Measurements from ENCODE around the gene PDPK1. TPM values are rescaled to one million over a fixed set of nuclear protein-coding genes. Genes with fewer than 3 reads are reported as not detected.
A peak's percentile ranks its signal among the peaks of the same experiment; 100 is the strongest.

Gene PDPK1
- total and polyA plus RNA-seq, 3 experiments from 2014 or later = 46.2 to 58.5 (median 56.8) TPM

- Mint-ChIP-seq H3K27ac (peak overlapping the region; percentile 85 to 99 (median 94)), H3K4me1 (peaks cover 68 to 81% (median 71%) of the 10 kb centered on the region in 3 donors), H3K9me3 (no peaks in the 10 kb centered on the region), H3K4me3 (peak overlapping the region; percentile 88 to 97 (median 93)), H3K36me3 (peaks cover 0 to 50% (median 4%) of the 10 kb centered on the region in 3 donors), H3K27me3 (peaks cover 0 to 11% of the 10 kb centered on the region in 2 donors)
- POLR2A ChIA-PET = interaction anchor here (1.4 to 2.1 kb wide), 2 partner anchors 16 to 21 kb away, joined by 4 to 12 read pairs; partner anchors contain the start of gene PDPK1
- Histone ChIP-seq H3K36me3 (ENCODE audit: insufficient read depth, low read length) (peaks cover 7% of the 10 kb centered on the region), H3K27me3 (ENCODE audit: insufficient read depth, low read length, poor library complexity, severe bottlenecking) (no peaks in the 10 kb centered on the region), H3K4me3 (ENCODE audit: low read length) (no peak overlapping the region), H3K9me3 (ENCODE audit: low read length) (no peaks in the 10 kb centered on the region), H3K27ac (ENCODE audit: low read depth, low read length) (peak overlapping the region; percentile 38), H3K4me1 (ENCODE audit: insufficient read depth, low read length) (peaks cover 69% of the 10 kb centered on the region)
- CTCF ChIA-PET = interaction anchor here (1.6 kb wide), 1 partner anchor 15 kb away, joined by 5 read pairs; no protein-coding TSS in a partner anchor
- peak in 1 of 5 donors; percentile 50 for DNase-seq
Measured at GRCh38 chr16:2516391-2517240, 21.2 kb upstream of the PDPK1 start.

GRCh38 chr16:2517954-2518605 is 19.7 kb upstream of the PDPK1 start:
- H3K27ac ChIP-seq (ENCODE audit: low read depth, low read length) = no peak overlapping the region
- no peak for DNase-seq
- ChIA-PET CTCF (interaction anchor here (1.1 kb wide), 1 partner anchor 15 kb away, joined by 3 read pairs; no protein-coding TSS in a partner anchor), POLR2A (interaction anchor here (0.6 to 3.6 kb wide), 2 partner anchors 14 to 15 kb away, joined by 3 to 65 read pairs; partner anchors contain the start of gene CEMP1)
- H3K4me3 ChIP-seq (ENCODE audit: low read length) = no peak overlapping the region
- peak overlapping the region in 7 of 8 donors; percentile 37 to 99 (median 72) for H3K27ac Mint-ChIP-seq
- peaks cover 57 to 69% (median 61%) of the 10 kb centered on the region in 3 donors for H3K4me1 Mint-ChIP-seq
- H3K9me3 Mint-ChIP-seq = no peaks in the 10 kb centered on the region
- peak overlapping the region in 5 of 7 donors; percentile 43 to 97 (median 88) for H3K4me3 Mint-ChIP-seq
- peaks cover 62% of the 10 kb centered on the region for H3K4me1 ChIP-seq (ENCODE audit: insufficient read depth, low read length)
- H3K36me3 ChIP-seq (ENCODE audit: insufficient read depth, low read length) = peaks cover 8% of the 10 kb centered on the region
- peaks cover 0 to 11% of the 10 kb centered on the region in 2 donors for H3K27me3 Mint-ChIP-seq
- no peaks in the 10 kb centered on the region for H3K9me3 ChIP-seq (ENCODE audit: low read length)
- H3K36me3 Mint-ChIP-seq = peaks cover 0 to 55% (median 4%) of the 10 kb centered on the region in 3 donors
- H3K27me3 ChIP-seq (ENCODE audit: insufficient read depth, low read length, poor library complexity, severe bottlenecking) = no peaks in the 10 kb centered on the region

GRCh38 chr16:2518823-2519710 is 18.8 kb upstream of the PDPK1 start:
- Histone ChIP-seq H3K4me3 (ENCODE audit: low read length) (no peak overlapping the region), H3K27me3 (ENCODE audit: insufficient read depth, low read length, poor library complexity, severe bottlenecking) (no peaks in the 10 kb centered on the region), H3K9me3 (ENCODE audit: low read length) (no peaks in the 10 kb centered on the region), H3K27ac (ENCODE audit: low read depth, low read length) (peak overlapping the region; percentile 16), H3K4me1 (ENCODE audit: insufficient read depth, low read length) (peaks cover 59% of the 10 kb centered on the region), H3K36me3 (ENCODE audit: insufficient read depth, low read length) (peaks cover 18% of the 10 kb centered on the region)
- Mint-ChIP-seq H3K9me3 (no peaks in the 10 kb centered on the region), H3K36me3 (peaks cover 0 to 63% (median 4%) of the 10 kb centered on the region in 3 donors), H3K4me1 (peaks cover 56 to 69% (median 59%) of the 10 kb centered on the region in 3 donors), H3K27ac (peak overlapping the region; percentile 14 to 99 (median 93)), H3K27me3 (peaks cover 0 to 10% of the 10 kb centered on the region in 2 donors), H3K4me3 (peak overlapping the region in 6 of 7 donors; percentile 72 to 97 (median 80))
- ChIA-PET CTCF (interaction anchor here (1.1 to 1.8 kb wide), 2 partner anchors 14 to 16 kb away, joined by 3 to 12 read pairs; no protein-coding TSS in a partner anchor), POLR2A (interaction anchor here (1.1 to 3.6 kb wide), 3 partner anchors 13 to 364 kb away, joined by 5 to 65 read pairs (median 11); partner anchors contain the start of genes CEMP1, PDPK1 and TRAF7)
- peak in 1 of 5 donors; percentile 60 for DNase-seq

- CTCF ChIA-PET = interaction anchor here (1.2 to 1.8 kb wide), 2 partner anchors 9 to 13 kb away, joined by 4 to 12 read pairs; no protein-coding TSS in a partner anchor
- H3K27me3 ChIP-seq (ENCODE audit: insufficient read depth, low read length, poor library complexity, severe bottlenecking) = no peaks in the 10 kb centered on the region
- H3K4me3 ChIP-seq (ENCODE audit: low read length) = no peak overlapping the region
- Mint-ChIP-seq H3K4me1 (peaks cover 61 to 73% (median 61%) of the 10 kb centered on the region in 3 donors), H3K36me3 (peaks cover 0 to 67% (median 5%) of the 10 kb centered on the region in 3 donors), H3K4me3 (peak overlapping the region; percentile 72 to 95 (median 78)), H3K27me3 (peaks cover 0 to 9% of the 10 kb centered on the region in 2 donors), H3K27ac (peak overlapping the region; percentile 63 to 99 (median 93)), H3K9me3 (no peaks in the 10 kb centered on the region)
- peak overlapping the region; percentile 16 for H3K27ac ChIP-seq (ENCODE audit: low read depth, low read length)
- no peak for DNase-seq
- no peaks in the 10 kb centered on the region for H3K9me3 ChIP-seq (ENCODE audit: low read length)
- H3K4me1 ChIP-seq (ENCODE audit: insufficient read depth, low read length) = peaks cover 57% of the 10 kb centered on the region
- peaks cover 19% of the 10 kb centered on the region for H3K36me3 ChIP-seq (ENCODE audit: insufficient read depth, low read length)
- POLR2A ChIA-PET = interaction anchor here (1.1 to 3.6 kb wide), 4 partner anchors 9 to 364 kb away, joined by 5 to 65 read pairs (median 8); partner anchors contain the start of genes CEMP1, PDPK1 and TRAF7
Measured at GRCh38 chr16:2519711-2520080, 18.1 kb upstream of the PDPK1 start.

GRCh38 chr16:2520097-2520783 is 17.6 kb upstream of the PDPK1 start, which contains the start of gene AMDHD2:
Gene AMDHD2 (plus strand): TSS chr16:2520371. CDS start chr16:2520459, 88 bp downstream.
- Histone ChIP-seq H3K27me3 (ENCODE audit: insufficient read depth, low read length, poor library complexity, severe bottlenecking) (no peaks in the 10 kb centered on the region), H3K27ac (ENCODE audit: low read depth, low read length) (peak within 1 kb of the TSS; percentile 73), H3K4me3 (ENCODE audit: low read length) (peak within 1 kb of the TSS; percentile 58), H3K36me3 (ENCODE audit: insufficient read depth, low read length) (peaks cover 19% of the 10 kb centered on the region), H3K4me1 (ENCODE audit: insufficient read depth, low read length) (peaks cover 52% of the 10 kb centered on the region), H3K9me3 (ENCODE audit: low read length) (no peaks in the 10 kb centered on the region)
- Mint-ChIP-seq H3K4me1 (peaks cover 56 to 70% (median 57%) of the 10 kb centered on the region in 3 donors), H3K27ac (peak within 1 kb of the TSS; percentile 92 to 99 (median 96)), H3K4me3 (peak within 1 kb of the TSS; percentile 90 to 98 (median 92)), H3K27me3 (peaks cover 0 to 7% of the 10 kb centered on the region in 2 donors), H3K36me3 (peaks cover 0 to 67% (median 7%) of the 10 kb centered on the region in 3 donors), H3K9me3 (no peaks in the 10 kb centered on the region)
- ChIA-PET CTCF (interaction anchor here (0.9 to 1.8 kb wide), 3 partner anchors 9 to 20 kb away, joined by 3 to 12 read pairs (median 4); no protein-coding TSS in a partner anchor), POLR2A (interaction anchor here (0.6 to 3.6 kb wide), 8 partner anchors 9 to 365 kb away, joined by 3 to 65 read pairs (median 5); partner anchors contain the start of genes CEMP1, PDPK1, TBC1D24 and TRAF7)
- DNase-seq = peak; percentile 85 to 92 (median 89)

GRCh38 chr16:2520784-2521531 is 16.9 kb upstream of the PDPK1 start:
- Mint-ChIP-seq H3K27me3 (peaks cover 0 to 7% of the 10 kb centered on the region in 2 donors), H3K27ac (peak overlapping the region; percentile 92 to 99 (median 96)), H3K9me3 (no peaks in the 10 kb centered on the region), H3K4me1 (peaks cover 49 to 63% (median 50%) of the 10 kb centered on the region in 3 donors), H3K4me3 (peak overlapping the region; percentile 90 to 98 (median 92)), H3K36me3 (peaks cover 0 to 65% (median 7%) of the 10 kb centered on the region in 3 donors)
- CTCF ChIA-PET = interaction anchor here (0.9 to 1.8 kb wide), 3 partner anchors 8 to 20 kb away, joined by 3 to 12 read pairs (median 4); no protein-coding TSS in a partner anchor
- Histone ChIP-seq H3K27ac (ENCODE audit: low read depth, low read length) (peak overlapping the region; percentile 73), H3K9me3 (ENCODE audit: low read length) (no peaks in the 10 kb centered on the region), H3K36me3 (ENCODE audit: insufficient read depth, low read length) (peaks cover 19% of the 10 kb centered on the region), H3K4me1 (ENCODE audit: insufficient read depth, low read length) (peaks cover 45% of the 10 kb centered on the region), H3K27me3 (ENCODE audit: insufficient read depth, low read length, poor library complexity, severe bottlenecking) (no peaks in the 10 kb centered on the region), H3K4me3 (ENCODE audit: low read length) (peak overlapping the region; percentile 58)
- POLR2A ChIA-PET = interaction anchor here (0.6 to 3.6 kb wide), 9 partner anchors 8 to 366 kb away, joined by 3 to 65 read pairs (median 5); partner anchors contain the start of genes CEMP1, PDPK1, PGP and TBC1D24
- DNase-seq = peak; percentile 63 to 87 (median 85)
